ENCODE measurements around the gene MEGF11.

MEGF11 gene

DNA sequence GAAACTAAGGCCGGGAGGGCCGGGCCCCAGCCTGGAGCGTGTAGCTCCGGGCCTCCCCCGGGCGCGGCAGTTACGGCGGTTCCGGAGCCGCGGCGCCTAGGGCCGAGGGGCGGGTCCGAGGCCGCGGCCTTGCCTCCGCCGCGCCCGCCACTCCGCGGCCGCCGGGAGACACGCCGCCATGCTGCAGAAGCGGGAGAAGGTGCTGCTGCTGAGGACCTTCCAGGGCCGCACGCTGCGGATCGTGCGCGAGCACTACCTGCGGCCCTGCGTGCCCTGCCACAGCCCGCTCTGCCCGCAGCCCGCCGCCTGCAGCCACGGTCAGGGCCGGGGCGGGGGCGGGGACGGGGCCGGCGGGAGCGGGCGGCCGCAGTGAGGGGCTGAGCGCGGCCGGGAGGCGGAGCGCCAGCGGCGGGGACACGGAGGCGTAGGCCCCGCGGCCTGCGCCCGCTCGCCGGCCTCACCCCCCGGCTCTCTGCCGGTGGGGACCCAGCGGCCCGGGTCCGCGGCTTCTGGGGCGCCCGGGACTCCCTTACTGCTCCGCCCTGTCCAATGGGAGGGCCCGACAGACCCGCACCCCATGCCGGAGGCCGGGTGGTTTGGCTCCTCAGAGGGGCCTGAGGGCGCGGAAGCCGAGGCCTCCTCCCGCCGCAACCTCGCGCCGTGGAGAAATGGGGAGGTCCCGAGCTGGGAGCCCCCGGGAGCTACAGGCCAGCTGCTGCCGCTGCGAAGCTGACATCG lies 40.0 kb upstream of the MEGF11 start, which contains the start of gene DIS3L:
TSS of gene DIS3L (plus strand) at position 150 of the 738 bp plus-strand sequence. CDS start at position 179, 29 bp downstream.
- DNase-seq (ENCODE audit: low read depth), result no peak

GRCh38 chr15:66292571-66293418 lies 39.2 kb upstream of the MEGF11 start:
- no peak for DNase-seq (ENCODE audit: low read depth)
- TF ChIP-seq, protein P1, sequence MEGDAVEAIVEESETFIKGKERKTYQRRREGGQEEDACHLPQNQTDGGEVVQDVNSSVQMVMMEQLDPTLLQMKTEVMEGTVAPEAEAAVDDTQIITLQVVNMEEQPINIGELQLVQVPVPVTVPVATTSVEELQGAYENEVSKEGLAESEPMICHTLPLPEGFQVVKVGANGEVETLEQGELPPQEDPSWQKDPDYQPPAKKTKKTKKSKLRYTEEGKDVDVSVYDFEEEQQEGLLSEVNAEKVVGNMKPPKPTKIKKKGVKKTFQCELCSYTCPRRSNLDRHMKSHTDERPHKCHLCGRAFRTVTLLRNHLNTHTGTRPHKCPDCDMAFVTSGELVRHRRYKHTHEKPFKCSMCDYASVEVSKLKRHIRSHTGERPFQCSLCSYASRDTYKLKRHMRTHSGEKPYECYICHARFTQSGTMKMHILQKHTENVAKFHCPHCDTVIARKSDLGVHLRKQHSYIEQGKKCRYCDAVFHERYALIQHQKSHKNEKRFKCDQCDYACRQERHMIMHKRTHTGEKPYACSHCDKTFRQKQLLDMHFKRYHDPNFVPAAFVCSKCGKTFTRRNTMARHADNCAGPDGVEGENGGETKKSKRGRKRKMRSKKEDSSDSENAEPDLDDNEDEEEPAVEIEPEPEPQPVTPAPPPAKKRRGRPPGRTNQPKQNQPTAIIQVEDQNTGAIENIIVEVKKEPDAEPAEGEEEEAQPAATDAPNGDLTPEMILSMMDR (IDR thresholded peaks at IDR 0.05; ENCODE audit: low read depth, low read length, missing control alignments), result no peak
- peak overlapping the region; percentile 48 for H3K4me3 ChIP-seq (ENCODE audit: low read depth, low read length)

More for the DNA sequence above, 40.0 kb upstream of the MEGF11 start, which contains the start of gene DIS3L:
- TF ChIP-seq, protein P1 (IDR thresholded peaks at IDR 0.05; ENCODE audit: low read depth, low read length, missing control alignments), result peak; percentile 3
- peak within 1 kb of the TSS; percentile 48 for H3K4me3 ChIP-seq (ENCODE audit: low read depth, low read length)

- TF ChIP-seq, protein P1 (IDR thresholded peaks at IDR 0.05; ENCODE audit: low read depth, low read length, missing control alignments), result no peak
- H3K4me3 ChIP-seq (ENCODE audit: low read depth, low read length), result no peak overlapping the region
- no peak for DNase-seq (ENCODE audit: low read depth)
These were observed 38.4 kb upstream of the MEGF11 start for GRCh38 chr15:66291816-66292570.

GRCh38 chr15:66290518-66290917 lies 37.0 kb upstream of the MEGF11 start:
- TF ChIP-seq, protein P1 (IDR thresholded peaks at IDR 0.05; ENCODE audit: low read depth, low read length, missing control alignments), result no peak
- DNase-seq (ENCODE audit: low read depth), result no peak
- H3K4me3 ChIP-seq (ENCODE audit: low read depth, low read length), result no peak overlapping the region

DNA sequence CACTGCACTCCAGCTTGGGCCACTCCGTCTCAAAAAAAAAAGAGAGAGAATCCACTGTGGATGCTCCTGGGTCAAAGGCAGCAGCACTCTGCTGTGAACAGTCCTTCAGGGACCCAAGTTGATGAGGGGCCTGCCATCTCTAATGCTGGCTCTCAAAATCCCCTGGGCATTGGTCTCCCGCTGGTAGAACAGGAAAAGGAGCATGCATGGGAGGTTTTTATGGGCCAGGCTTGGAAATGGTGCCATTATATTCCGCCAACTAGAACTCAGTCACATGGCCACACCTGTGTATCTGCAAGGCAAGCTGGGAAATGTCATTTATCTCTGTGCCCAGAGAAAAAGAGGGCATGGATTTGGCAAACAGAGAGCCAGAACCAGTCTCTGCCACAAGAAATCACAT lies 36.5 kb upstream of the MEGF11 start:
- DNase-seq (ENCODE audit: low read depth), result no peak
- H3K4me3 ChIP-seq (ENCODE audit: low read depth, low read length), result no peak overlapping the region
- TF ChIP-seq, protein P1 (IDR thresholded peaks at IDR 0.05; ENCODE audit: low read depth, low read length, missing control alignments), result no peak

- no peak overlapping the region for H3K4me3 ChIP-seq (ENCODE audit: low read depth, low read length)
- TF ChIP-seq, protein P1 (IDR thresholded peaks at IDR 0.05; ENCODE audit: low read depth, low read length, missing control alignments), result no peak
- DNase-seq (ENCODE audit: low read depth), result no peak
These were observed 35.1 kb upstream of the MEGF11 start for GRCh38 chr15:66288551-66289185.
